ENCODE measurements around the gene IRGQ.
A peak's percentile ranks its signal among the peaks of the same experiment; 100 is the strongest.

The IRGQ gene

GRCh38 chr19:43595999-43596841 lies at the start of gene IRGQ, which contains the start of gene ZNF576:
Gene IRGQ (minus strand): TSS chr19:43596134. CDS start chr19:43595338, 796 bp downstream.
Gene ZNF576 (plus strand): TSS chr19:43596595. CDS start chr19:43597109, 514 bp downstream.
- peak; percentile 99 for DNase-seq
- peaks cover 58% of the 10 kb centered on the region for H3K36me3 ChIP-seq
- peak within 1 kb of the TSS; percentile 99 for H3K27ac ChIP-seq
- TF ChIP-seq CTCF (IDR thresholded peaks at IDR 0.05; ENCODE audit: low read depth, low read length), result 0 out of 2 replicates have a peak, but pooled peaks have one; percentile 3
- H3K27me3 ChIP-seq (ENCODE audit: insufficient read depth, low read depth, severe bottlenecking), result no peaks in the 10 kb centered on the region
- H3K4me3 ChIP-seq (ENCODE audit: low read depth, low read length), result peak within 1 kb of the TSS; percentile 79
- H3K9me3 ChIP-seq (ENCODE audit: severe bottlenecking), result no peaks in the 10 kb centered on the region

GRCh38 chr19:43644181-43644580 lies 48.2 kb upstream of the IRGQ start:
- no peak for DNase-seq

GRCh38 chr19:43643326-43643725 lies 47.4 kb upstream of the IRGQ start:
- H3K9me3 ChIP-seq (ENCODE audit: severe bottlenecking), result no peaks in the 10 kb centered on the region
- H3K27me3 ChIP-seq (ENCODE audit: insufficient read depth, low read depth, severe bottlenecking), result no peaks in the 10 kb centered on the region
- no peak overlapping the region for H3K27ac ChIP-seq
- no peak for TF ChIP-seq CTCF (IDR thresholded peaks at IDR 0.05; ENCODE audit: low read depth, low read length)
- no peaks in the 10 kb centered on the region for H3K36me3 ChIP-seq
- no peak for DNase-seq
- no peak overlapping the region for H3K4me3 ChIP-seq (ENCODE audit: low read depth, low read length)

More at GRCh38 chr19:43644181-43644580, 48.2 kb upstream of the IRGQ start:
- H3K36me3 ChIP-seq, result no peaks in the 10 kb centered on the region
- no peak overlapping the region for H3K4me3 ChIP-seq (ENCODE audit: low read depth, low read length)
- H3K9me3 ChIP-seq (ENCODE audit: severe bottlenecking), result no peaks in the 10 kb centered on the region
- no peak overlapping the region for H3K27ac ChIP-seq
- TF ChIP-seq CTCF (IDR thresholded peaks at IDR 0.05; ENCODE audit: low read depth, low read length), result no peak
- no peaks in the 10 kb centered on the region for H3K27me3 ChIP-seq (ENCODE audit: insufficient read depth, low read depth, severe bottlenecking)

GRCh38 chr19:43642531-43642930 lies 46.6 kb upstream of the IRGQ start:
- no peak for DNase-seq
- TF ChIP-seq CTCF (IDR thresholded peaks at IDR 0.05; ENCODE audit: low read depth, low read length), result no peak
- Histone ChIP-seq H3K27ac (no peak overlapping the region), H3K9me3 (ENCODE audit: severe bottlenecking) (no peaks in the 10 kb centered on the region), H3K4me3 (ENCODE audit: low read depth, low read length) (no peak overlapping the region), H3K36me3 (no peaks in the 10 kb centered on the region), H3K27me3 (ENCODE audit: insufficient read depth, low read depth, severe bottlenecking) (no peaks in the 10 kb centered on the region)

GRCh38 chr19:43641333-43641732 lies 45.4 kb upstream of the IRGQ start:
- H3K36me3 ChIP-seq, result no peaks in the 10 kb centered on the region
- no peak overlapping the region for H3K4me3 ChIP-seq (ENCODE audit: low read depth, low read length)
- H3K27me3 ChIP-seq (ENCODE audit: insufficient read depth, low read depth, severe bottlenecking), result no peaks in the 10 kb centered on the region
- no peaks in the 10 kb centered on the region for H3K9me3 ChIP-seq (ENCODE audit: severe bottlenecking)
- DNase-seq, result no peak
- no peak overlapping the region for H3K27ac ChIP-seq
- TF ChIP-seq CTCF (IDR thresholded peaks at IDR 0.05; ENCODE audit: low read depth, low read length), result no peak
